Measurements from ENCODE around the gene ACSBG1. TPM values are rescaled to one million over a fixed set of nuclear protein-coding genes. Genes with fewer than 3 reads are reported as not detected.

Gene ACSBG1
- total RNA-seq, 1 donor from 2014 or later: not detected

- Mint-ChIP-seq H3K4me3 (ENCODE audit: low read depth) (no peak overlapping the region), H3K4me1 (ENCODE audit: low read depth) (peaks cover 9% of the 10 kb centered on the region), H3K27me3 (peaks cover 20% of the 10 kb centered on the region), H3K27ac (no peak overlapping the region), H3K9me3 (ENCODE audit: low read depth) (no peaks in the 10 kb centered on the region), H3K36me3 (ENCODE audit: insufficient read depth) (no peaks in the 10 kb centered on the region)
- DNase-seq (ENCODE audit: low spot score, unreplicated experiment): peak; percentile 5
- no peak for TF ChIP-seq CTCF (IDR thresholded peaks at IDR 0.05; ENCODE audit: unreplicated experiment)
Measured at GRCh38 chr15:78203346-78204225, 30.8 kb downstream of the ACSBG1 start.

- H3K36me3 Mint-ChIP-seq (ENCODE audit: insufficient read depth): no peaks in the 10 kb centered on the region
- peaks cover 20% of the 10 kb centered on the region for H3K27me3 Mint-ChIP-seq
- H3K27ac Mint-ChIP-seq: peak overlapping the region; percentile 57
- no peaks in the 10 kb centered on the region for H3K9me3 Mint-ChIP-seq (ENCODE audit: low read depth)
- peaks cover 2% of the 10 kb centered on the region for H3K4me1 Mint-ChIP-seq (ENCODE audit: low read depth)
- TF ChIP-seq CTCF (IDR thresholded peaks at IDR 0.05; ENCODE audit: unreplicated experiment): no peak
- DNase-seq (ENCODE audit: low spot score, unreplicated experiment): peak; percentile 0
- H3K4me3 Mint-ChIP-seq (ENCODE audit: low read depth): no peak overlapping the region
Measured at GRCh38 chr15:78201281-78202190, 32.8 kb downstream of the ACSBG1 start.

GRCh38 chr15:78200276-78200930 is 34.0 kb downstream of the ACSBG1 start:
- Mint-ChIP-seq H3K27ac (no peak overlapping the region), H3K9me3 (ENCODE audit: low read depth) (no peaks in the 10 kb centered on the region), H3K4me1 (ENCODE audit: low read depth) (peaks cover 2% of the 10 kb centered on the region), H3K27me3 (peaks cover 20% of the 10 kb centered on the region), H3K36me3 (ENCODE audit: insufficient read depth) (no peaks in the 10 kb centered on the region), H3K4me3 (ENCODE audit: low read depth) (no peak overlapping the region)
- no peak for DNase-seq (ENCODE audit: low spot score, unreplicated experiment)
- no peak for TF ChIP-seq CTCF (IDR thresholded peaks at IDR 0.05; ENCODE audit: unreplicated experiment)

GRCh38 chr15:78197632-78198031 is 36.7 kb downstream of the ACSBG1 start:
- Mint-ChIP-seq H3K9me3 (ENCODE audit: low read depth) (no peaks in the 10 kb centered on the region), H3K4me1 (ENCODE audit: low read depth) (no peaks in the 10 kb centered on the region), H3K4me3 (ENCODE audit: low read depth) (no peak overlapping the region), H3K27ac (no peak overlapping the region), H3K36me3 (ENCODE audit: insufficient read depth) (no peaks in the 10 kb centered on the region), H3K27me3 (peaks cover 19% of the 10 kb centered on the region)
- no peak for TF ChIP-seq CTCF (IDR thresholded peaks at IDR 0.05; ENCODE audit: unreplicated experiment)
- DNase-seq (ENCODE audit: low spot score, unreplicated experiment): no peak

- Mint-ChIP-seq H3K27ac (no peak overlapping the region), H3K9me3 (ENCODE audit: low read depth) (peaks cover under 1% of the 10 kb centered on the region), H3K4me3 (ENCODE audit: low read depth) (no peak overlapping the region), H3K36me3 (ENCODE audit: insufficient read depth) (no peaks in the 10 kb centered on the region), H3K4me1 (ENCODE audit: low read depth) (no peaks in the 10 kb centered on the region), H3K27me3 (peaks cover 10% of the 10 kb centered on the region)
- DNase-seq (ENCODE audit: low spot score, unreplicated experiment): no peak
- peak; percentile 81 for TF ChIP-seq CTCF (IDR thresholded peaks at IDR 0.05; ENCODE audit: unreplicated experiment)
Measured at GRCh38 chr15:78195735-78196201, 38.6 kb downstream of the ACSBG1 start.
